Esophagus muscularis mucosa (tissue), 4 donors: ENCODE measurements around the gene NDRG3.

Experiments
- CTCF ChIP-seq, 3 experiments: fragments of 200-600 bp in 2 of 3; fragments of 450-650 bp in 1 of 3; sonication (generic) in 2 of 3; IDR thresholded peaks; one replicate each; pipeline ENCODE4 v1.5.1; 2017 to 2019; ENCODE audit warnings: antibody characterized with exemption in 3 of 3, mild to moderate bottlenecking in 2 of 3, moderate library complexity in 1 of 3
- EP300 ChIP-seq: sonication (generic); formaldehyde crosslinking; IDR thresholded peaks from one replicate; pipeline ENCODE4 v1.6.1; 2017; ENCODE audit warnings: antibody characterized with exemption
- POLR2A ChIP-seq: fragments of 450-650 bp; IDR thresholded peaks from one replicate; pipeline ENCODE4 v1.6.1; 2017; ENCODE audit warnings: antibody characterized with exemption, moderate library complexity, mild to moderate bottlenecking, low read depth
- POLR2AphosphoS5 ChIP-seq, 2 donors: sonication (generic); formaldehyde crosslinking; IDR thresholded peaks; one replicate each; pipeline ENCODE4 v1.6.1; 2017; ENCODE audit warnings: antibody characterized with exemption in 2 of 2

- TF ChIP-seq POLR2AphosphoS5 (IDR thresholded peaks at IDR 0.05) (no peak), CTCF (IDR thresholded peaks at IDR 0.05) (no peak), POLR2A (no peak), EP300 (no peak)
These were observed 16.9 kb downstream of the NDRG3 start for GRCh38 chr20:36728986-36729385.
